CD4-positive, alpha-beta T cell treated with Interleukin-6 at 100 ng/mL for 8 hours (primary cell): Measurements from ENCODE around the gene PRKCA.

Source experiments
- DNase-seq: peaks from one replicate; pipeline ENCODE4 v3.0.0-alpha.2; 2020; ENCODE audit warnings: mixed read lengths, low spot score

The PRKCA gene

DNA sequence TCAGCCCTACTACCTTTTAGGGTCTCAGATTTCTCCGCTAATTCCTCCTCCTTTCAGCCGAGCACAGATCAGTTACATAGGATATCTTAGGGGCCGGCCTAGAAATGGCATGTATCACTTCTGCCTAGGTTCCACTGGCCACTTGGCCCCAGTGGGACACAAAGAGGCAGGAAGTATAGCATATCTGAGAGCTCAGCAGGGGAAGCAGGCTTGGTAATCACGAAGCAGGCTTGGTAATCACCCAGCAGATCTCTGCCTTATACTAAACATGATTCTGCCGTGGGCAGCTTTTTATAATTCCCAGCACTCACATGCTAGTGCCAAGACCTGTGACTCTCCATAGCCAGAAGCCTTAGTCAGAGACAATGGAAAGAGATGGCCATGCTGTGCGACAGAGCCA, 472.9 kb downstream of the PRKCA start:
- no peak for DNase-seq

DNA sequence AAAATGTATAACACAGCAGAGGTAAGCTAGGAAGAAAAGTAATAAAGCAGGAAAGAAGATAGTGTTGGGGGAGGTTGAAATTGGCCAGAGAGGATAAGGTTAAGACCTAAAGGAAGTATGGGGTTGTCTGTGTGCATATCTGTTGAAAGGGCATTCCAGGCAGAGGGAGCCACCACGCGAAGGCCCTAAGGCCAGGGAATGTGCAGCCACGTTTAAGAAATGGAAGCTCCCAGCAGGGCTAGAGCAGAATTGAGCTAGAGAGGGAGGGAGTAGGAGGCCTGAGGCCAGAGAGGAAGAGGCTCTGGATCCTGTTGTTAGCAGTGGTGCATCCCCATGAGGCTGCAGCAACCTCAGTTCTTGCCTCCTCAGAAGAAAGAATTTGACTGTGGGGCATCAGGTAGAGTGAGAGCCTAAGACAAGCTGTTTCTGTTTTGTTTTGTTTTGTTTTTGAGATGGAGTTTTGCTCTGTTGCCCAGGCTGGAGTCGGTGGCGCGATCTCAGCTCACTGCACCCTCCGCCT, 473.5 kb downstream of the PRKCA start:
- DNase-seq: no peak

DNA sequence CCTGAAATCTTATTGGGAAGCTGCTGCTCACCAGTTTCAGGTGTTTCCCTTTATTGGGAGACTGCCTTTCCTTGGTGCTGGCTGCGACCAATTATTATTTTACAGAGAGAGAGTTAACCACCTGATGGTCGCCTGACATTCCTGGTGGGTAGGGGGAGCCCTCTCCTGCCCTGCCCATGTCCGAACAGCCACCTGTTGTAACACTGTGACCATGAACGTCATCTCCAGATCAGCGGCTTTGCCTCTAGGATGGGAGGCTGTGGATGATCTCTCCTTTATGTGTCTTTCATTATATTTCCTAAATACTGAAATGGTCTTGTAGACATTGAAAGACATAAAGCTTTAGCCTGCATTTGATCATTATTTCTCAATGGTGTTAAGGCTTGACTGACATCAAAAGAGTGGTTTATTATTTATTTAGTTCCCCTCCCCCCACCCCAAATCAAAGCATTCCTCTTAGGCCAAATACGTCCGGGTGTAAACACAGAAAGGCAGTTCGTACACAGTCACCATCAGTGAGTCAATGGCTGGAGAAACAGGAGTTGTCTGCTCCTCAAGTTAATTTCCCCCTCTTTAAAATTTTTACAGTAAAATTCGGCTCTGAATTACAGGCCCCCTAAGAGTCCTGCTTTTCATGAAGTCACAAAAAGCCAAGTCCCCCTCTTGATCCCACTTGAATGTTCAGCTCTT, 474.7 kb downstream of the PRKCA start:
- DNase-seq: no peak

DNA sequence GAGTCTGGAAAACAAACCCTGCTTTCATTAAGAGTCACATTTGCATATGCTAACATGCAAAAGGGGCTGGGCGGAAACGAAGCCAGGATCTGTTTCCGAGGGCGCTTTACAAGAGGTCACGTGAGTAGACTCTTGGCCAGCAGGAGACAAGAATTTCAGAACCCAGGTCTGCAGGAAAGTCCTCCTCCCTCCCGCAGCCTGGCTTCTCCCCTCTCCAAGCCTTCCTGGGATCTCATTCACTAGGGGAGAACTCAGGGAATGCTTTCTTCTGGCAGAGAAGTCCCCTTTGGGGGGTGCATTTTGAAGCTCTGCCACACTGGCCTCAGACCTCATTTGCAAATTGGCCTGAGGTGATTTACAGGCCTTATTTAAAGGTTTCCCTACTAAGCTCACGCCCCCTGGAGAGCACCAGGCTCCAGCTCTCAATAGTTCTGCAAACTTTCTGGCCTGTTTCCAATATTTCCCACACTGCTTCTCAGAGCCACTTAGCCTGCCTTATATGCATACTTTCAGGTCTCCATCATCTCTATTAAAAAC, 475.3 kb downstream of the PRKCA start:
- DNase-seq: no peak

DNA sequence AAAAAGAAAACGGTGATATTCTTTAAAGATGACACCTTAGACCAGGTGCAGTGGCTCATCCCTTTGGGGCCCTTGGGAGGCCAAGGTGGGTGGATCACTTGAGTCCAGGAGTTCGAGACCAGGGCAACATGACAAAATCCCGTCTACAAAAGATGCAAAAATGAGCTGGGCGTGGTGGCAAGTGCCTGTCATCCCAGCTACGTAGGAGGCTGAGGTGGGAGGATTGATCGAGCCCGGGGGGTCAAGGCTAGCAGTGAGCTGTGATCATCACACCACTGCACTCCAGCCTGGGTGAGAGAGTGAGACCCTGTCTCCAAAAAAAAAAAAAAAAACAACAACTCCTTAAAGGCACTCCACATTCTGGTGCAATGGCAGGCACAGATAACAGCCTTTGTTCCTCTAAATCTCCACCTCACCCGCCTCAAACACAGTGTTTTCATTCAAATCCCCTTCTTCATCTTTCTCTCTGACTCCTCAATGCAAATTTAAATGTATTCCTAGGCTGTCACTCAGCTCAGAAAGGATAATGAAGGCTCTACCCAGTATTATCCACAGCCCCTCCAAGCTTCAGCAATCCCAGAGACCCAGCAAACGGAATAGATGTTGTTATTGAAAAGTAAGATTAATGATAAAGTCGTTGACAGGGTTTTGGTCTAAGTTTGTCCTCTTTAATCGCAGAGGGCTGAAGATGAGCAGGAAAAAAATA, 476.3 kb downstream of the PRKCA start:
- DNase-seq: no peak

DNA sequence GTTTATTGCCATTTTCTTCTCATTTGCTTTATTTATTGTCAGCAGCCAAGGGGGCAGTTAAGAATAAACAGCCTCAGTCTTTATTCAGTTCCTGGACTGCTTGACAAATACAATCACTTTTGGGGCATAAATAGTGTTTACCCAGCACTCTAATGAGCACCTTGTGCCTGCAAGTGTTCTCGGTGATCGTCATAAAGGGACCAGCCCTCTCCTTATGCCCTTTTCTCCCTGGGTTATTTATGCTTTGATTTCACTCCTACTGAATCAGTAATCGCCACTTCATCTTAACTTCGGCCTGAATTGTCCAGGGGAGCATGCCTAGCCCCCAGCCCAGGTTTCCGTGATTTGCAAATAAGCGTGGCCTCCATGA, 476.8 kb downstream of the PRKCA start:
- no peak for DNase-seq

DNA sequence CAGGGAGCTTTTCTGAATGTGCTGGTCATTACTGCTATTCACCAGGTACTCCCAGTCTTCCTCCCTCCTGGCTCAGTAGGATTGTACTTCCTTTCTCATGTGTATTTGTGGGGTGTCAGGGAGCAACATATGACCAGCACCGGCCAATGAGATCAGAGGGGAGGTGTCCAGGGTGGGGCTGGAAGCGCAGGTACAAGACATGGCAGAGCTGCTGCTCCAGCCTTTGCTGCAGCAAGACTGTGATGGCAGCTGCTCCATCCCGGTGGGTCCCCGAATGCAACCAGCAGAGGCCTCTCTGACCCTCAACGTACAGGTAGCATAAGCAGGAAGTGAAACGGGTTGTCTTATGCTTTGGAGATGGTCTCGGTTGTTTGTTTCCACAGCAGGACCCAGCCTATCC, 478.7 kb downstream of the PRKCA start:
- no peak for DNase-seq

DNA sequence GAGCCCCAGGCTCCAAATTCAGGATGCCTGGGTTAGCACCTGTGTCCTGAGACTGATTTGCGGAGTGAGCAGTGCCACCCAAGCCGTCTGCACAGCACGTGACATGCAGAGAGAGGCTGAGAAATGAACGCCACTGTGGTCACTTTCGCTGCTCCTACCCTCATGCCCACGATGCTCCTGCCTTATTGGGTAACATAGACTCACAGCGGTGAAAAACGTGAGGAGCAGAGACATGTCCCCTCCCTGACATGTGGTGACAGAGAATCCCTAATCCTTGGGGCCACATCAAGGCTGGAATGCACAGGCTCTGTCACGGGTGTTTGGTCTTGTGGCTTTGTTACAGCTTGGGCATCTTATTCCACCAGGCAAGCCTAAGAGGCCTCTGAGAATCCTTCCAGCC, 480.4 kb downstream of the PRKCA start:
- no peak for DNase-seq

DNA sequence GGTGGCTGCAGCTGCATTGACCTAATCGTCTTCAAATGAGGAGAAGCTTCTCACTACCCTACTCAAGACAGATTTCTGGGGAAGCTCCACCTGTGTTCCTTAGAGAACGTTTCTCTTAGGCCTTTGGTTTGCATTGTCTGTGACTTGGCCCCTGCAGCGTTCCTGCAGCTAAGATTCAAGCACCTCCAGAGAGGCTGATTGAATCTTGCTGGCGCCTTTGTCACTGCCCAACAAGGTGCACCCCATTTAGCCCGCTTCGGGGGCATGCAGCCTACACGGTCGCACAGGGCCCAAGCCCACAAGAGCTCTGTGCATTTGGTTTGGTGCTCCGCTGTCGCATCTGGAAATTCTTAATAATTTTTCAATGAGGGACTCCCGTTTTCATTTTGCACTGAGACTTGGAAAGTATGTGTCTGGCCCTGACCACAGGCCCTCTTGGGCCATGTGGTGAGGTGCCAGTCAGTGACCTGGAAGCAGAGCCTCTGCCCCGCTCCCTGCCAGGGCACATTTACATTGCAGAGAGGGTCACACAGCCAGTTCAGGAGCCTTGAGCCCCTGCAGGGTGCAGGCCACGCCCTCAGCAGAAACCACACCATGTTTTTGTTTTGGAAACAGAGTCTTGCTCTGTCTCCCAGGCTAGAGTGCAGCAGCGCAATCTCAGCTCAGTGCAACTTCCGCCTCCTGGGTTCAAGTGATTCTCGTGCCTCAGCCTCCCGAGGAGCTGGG, 481.4 kb downstream of the PRKCA start:
- no peak for DNase-seq

DNA sequence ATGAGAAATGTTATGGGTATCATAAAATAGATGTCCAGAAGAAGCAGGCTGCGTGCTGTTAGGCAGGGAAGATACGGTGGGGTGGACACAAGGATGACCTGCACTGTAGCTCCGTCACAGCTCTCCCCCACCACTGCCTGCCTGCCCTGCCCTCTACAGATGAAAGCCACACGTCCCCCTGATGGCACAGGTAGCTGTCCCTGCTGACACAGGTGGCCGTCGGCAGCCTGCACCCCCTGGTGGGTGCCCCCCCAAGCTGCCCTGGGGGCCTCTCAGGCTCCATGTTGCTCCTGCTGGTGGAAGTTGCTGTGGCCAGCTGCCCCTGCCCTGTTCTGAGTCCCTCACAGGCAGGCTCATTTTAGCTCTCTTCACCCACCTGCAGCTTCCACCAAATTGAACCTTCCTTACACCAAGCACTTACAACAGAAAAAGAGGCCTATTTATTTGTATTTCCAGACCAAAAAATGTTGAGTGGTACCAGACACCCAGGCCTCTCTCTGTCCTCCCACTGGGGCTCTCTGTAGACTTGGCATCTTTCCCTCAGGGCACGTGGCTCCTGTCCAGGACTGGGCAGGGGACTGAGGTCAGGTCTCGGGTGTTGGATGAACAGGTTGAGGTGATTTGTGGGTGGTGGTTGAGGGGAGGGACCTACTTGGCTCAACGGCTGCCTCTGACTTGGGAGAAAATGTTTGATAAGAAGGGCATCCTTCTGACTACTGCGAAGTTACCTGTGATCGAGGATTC, 482.4 kb downstream of the PRKCA start:
- no peak for DNase-seq

DNA sequence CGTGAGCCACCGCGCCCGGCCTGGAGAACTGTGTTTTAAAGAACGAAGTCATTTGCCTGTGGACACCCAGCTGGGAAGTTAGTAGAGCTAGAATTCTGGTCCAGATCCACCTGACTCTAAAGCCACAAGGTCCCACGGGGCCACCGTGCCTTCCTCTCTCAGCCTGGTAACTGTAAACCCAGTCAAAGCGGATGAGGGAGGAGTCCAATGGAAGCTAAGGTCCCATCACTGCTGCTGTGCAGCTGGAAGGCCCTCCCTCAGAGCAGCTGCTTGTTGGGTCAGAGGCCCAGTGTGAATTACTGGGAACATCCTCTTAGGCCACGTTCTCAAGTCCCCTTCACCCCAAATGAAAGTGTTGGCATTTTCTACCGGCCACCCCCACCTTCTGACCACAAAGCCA, 483.7 kb downstream of the PRKCA start:
- DNase-seq: no peak

DNA sequence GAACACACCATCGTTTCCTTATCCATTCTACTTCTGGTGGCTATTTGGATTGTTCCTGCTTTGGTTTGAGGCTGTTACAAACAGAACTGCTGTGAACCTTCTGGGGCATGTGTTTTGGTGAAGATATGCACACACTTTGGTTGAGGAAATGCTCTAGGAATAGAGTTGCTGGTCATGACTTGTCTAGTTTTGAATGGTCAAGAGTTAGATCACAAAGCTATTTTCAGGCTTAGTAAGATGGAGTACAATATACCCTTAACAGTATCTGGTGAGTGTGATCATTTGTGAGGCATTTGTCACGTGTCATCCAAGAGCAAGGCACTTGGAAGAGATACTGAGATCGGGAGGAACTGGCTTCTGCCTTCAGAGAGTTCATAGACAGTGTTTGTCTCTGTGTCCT, 485.5 kb downstream of the PRKCA start:
- no peak for DNase-seq

DNA sequence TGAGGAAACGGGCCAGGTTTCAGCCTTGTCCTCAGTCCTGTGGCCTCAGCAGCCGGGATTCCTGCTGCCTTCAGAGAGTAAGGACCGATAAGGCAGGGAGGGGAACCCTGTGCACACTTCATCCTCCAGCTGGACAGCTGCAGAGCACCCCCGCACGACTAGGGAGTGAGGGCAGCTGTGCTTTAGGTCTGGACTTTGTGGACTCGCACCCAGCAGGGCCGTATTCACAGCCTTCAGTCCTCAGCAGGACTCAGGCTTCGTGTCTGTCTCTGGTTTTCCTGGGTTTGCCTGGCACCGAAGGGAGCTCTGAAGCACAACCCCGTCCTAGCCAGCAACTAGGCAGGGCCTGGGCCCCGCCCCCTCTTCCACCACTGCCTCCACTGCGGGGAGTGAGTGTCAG, 486.7 kb downstream of the PRKCA start:
- DNase-seq: no peak

DNA sequence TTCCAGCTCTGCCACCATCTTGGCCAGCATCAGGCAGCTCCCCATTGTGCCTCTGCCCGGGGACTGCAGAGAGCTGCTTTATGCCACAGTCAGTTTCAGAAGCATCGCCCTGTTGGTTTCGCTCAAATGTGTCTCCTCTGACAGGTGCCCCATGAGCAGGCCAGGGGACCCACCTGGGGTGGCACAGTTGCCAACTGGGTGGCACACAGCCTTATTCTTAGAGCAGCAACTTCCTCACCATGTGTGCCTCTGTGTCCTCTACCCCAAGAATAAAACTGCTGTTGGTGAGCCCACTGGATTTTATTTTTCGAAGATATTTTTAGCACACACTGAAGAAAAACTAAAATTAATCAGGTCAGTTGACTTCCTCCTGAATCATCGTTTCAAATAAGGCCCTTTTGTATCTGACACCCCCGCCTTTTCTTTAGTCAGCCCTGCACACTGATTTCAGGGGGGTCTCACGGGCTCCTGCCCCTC, 487.6 kb downstream of the PRKCA start:
- no peak for DNase-seq

DNA sequence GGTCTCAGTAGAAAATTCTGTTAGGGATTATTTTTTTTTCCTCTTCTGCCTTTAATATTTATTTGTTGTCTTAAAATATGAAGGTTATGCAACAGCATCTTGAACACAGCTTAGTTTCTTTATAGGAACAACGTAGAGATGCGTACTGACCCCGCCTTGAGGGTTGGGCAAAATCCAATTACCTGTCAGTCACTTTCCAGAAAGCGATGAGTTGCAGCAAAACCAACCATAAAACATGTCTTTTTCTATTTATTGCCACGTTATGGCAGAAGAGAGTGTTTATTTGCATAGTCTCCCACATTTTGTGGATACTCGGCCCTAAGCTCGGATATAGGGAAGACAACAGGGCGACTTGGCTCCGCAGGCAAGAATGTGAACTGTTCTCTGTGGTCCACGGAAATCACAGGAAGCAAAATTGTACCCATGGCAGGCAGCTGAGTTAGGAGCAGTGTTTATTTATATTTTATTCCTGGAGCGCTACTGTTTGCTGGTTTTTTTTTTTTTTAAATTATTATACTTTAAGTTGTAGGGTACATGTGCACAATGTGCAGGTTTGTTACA, 488.2 kb downstream of the PRKCA start:
- DNase-seq: no peak

DNA sequence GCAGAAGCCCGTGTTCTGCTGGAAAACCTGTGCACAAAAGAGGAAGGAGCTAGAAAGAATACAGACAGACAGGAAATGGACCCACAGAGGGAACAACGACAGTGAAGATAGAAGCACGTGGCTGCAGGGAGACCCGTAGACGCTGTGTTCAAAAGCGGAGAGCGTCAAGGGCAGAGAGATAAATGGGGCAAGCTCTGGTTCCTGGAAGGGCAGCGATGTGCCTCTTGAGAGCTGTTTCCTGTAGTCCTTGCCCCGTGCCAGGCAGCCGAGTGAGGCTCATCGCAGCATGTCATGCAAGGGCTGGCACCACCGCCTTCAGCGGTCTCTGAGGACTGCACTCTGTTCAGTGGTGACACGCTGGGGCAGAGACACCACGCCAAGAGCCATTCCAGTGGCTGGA, 488.9 kb downstream of the PRKCA start:
- no peak for DNase-seq

DNA sequence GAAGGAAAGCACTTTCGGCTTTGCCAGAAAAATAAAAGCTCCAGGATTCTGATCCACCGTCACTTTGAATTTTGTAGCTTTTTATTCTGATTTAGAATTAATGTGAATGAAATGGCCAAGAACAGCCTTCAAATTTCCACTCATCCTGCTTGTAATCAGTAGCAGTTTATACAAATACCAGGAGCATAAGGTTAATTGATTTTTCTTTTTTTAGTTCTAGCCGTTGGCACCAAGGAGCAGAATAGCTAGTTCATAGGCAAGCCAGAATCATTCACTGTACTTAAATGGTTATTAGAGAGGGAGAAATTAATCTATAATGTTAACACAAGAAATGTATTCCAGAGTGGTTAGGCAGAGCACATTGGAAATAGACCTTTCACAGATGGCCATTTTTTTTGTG, 491.4 kb downstream of the PRKCA start:
- DNase-seq: no peak

DNA sequence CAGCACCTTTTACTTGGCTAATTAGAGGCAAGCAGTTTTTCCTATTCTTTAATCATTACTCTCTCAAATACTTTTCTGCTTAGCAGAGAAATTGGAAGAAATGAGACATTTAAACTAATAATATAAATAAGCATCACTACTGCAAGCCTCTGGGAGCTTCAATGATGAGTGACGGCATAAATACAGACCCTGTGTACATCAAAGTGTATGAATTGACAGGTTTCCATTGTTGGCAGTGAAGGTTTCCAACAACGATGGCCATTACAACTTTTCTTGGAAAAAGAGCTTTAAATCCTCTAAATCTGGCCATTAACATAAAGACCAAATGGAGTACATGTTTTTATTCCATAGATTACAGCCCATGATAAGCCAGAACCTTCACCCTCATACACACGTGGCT, 493.1 kb downstream of the PRKCA start:
- DNase-seq: no peak

DNA sequence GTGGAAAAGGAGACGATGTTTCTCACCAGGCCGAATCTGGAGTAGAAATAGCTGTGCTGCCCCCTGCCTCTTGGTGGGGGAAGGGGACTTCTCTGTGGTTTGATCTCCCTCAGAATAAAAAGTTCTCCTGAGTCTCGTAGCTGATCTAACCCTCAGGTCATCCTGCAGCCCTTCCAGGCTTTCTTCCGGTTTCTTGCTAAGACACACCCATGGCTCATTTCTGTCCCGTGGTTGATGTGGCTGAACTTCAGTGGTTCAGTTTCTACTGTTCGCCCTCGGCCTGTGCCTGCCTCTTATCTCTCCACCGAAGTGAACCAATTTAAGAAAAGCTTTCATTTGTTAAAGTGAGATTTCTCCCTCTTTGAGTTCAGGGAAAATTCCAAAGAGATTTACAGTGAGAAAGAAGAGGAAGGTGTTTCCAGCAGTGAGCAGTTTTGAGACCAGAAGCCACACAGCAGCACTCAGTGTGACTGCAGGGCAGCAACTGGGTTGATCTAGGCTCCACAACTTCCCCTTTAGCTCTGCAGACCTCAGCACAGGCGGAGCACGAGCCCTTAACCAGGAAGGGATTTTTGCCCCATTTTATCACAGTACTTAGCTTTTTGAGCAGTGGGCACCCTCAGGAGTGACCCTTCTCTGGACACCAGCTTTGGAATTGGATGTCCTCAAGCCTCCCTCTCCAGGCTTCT, 497.6 kb downstream of the PRKCA start:
- DNase-seq: no peak

DNA sequence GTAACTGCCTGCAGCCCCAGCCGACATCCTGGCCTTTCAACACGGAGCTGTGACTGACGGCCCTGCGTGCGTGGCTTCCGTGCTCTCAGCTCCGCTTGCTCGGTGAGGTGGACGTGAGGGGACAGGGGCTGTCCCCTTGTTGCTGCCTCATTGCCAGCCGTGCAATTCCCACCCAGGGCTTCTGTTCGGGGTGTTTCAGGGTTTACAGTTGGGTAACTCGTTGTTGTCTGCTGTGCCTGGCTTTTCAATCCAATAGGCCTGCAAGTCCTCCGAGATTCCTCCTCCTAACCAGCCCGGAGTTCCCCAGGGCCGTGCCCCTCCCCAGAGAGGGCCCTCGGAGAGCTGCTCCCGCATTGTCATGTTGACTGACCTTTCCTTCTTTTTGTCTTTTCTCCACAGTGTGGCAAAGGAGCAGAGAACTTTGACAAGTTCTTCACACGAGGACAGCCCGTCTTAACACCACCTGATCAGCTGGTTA, 501.1 kb downstream of the PRKCA start:
- DNase-seq: no peak

DNA sequence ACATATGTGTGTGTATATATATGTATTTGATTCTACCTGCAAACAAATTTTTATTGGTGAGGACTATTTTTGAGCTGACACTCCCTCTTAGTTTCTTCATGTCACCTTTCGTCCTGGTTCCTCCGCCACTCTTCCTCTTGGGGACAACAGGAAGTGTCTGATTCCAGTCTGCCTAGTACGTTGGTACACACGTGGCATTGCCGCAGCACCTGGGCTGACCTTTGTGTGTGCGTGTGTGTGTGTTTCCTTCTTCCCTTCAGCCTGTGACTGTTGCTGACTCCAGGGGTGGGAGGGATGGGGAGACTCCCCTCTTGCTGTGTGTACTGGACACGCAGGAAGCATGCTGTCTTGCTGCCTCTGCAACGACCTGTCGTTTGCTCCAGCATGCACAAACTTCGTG, 503.2 kb downstream of the PRKCA start:
- DNase-seq: no peak
